GM12873 (cell line): ENCODE results near the gene HYAL1.

ENCODE experiments used
- TF ChIP-seq, protein P1 (sequence below): IDR thresholded peaks from 2 replicates; pipeline ENCODE4 v1.5.1; 2012; ENCODE audit warnings: low read depth, mild to moderate bottlenecking, moderate library complexity, low read length, control low read depth; ENCODE audit not compliant: insufficient read depth; ENCODE audit errors: missing control alignments

Gene HYAL1

GRCh38 chr3:50339485-50340146 is 36.2 kb upstream of the HYAL1 start:
- TF ChIP-seq, protein P1, sequence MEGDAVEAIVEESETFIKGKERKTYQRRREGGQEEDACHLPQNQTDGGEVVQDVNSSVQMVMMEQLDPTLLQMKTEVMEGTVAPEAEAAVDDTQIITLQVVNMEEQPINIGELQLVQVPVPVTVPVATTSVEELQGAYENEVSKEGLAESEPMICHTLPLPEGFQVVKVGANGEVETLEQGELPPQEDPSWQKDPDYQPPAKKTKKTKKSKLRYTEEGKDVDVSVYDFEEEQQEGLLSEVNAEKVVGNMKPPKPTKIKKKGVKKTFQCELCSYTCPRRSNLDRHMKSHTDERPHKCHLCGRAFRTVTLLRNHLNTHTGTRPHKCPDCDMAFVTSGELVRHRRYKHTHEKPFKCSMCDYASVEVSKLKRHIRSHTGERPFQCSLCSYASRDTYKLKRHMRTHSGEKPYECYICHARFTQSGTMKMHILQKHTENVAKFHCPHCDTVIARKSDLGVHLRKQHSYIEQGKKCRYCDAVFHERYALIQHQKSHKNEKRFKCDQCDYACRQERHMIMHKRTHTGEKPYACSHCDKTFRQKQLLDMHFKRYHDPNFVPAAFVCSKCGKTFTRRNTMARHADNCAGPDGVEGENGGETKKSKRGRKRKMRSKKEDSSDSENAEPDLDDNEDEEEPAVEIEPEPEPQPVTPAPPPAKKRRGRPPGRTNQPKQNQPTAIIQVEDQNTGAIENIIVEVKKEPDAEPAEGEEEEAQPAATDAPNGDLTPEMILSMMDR: no peak

DNA sequence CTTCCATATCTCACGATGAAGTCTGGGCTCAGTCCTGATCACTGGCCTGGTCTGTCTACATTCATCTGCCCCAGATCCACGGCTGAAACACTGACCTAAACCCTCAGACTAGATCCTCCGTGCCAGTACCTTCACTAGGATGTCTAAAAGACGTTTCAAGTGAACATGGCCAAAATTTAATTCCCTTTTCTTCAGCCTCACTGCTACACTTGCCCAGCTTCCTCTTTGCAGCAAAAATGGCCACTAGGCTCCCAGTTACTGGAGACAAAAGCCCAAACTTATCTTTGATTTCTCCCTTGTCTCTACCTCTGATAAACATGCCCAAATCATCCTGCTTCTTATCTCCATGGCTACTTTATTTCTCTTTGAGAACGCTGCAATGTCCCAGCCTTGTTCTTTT is 35.6 kb upstream of the HYAL1 start:
- TF ChIP-seq, protein P1: peak; percentile 20

- TF ChIP-seq, protein P1: no peak
Measured at GRCh38 chr3:50337175-50337861, 33.9 kb upstream of the HYAL1 start.

- TF ChIP-seq, protein P1: no peak
Measured at GRCh38 chr3:50336452-50337174, 33.2 kb upstream of the HYAL1 start.

- TF ChIP-seq, protein P1: no peak
Measured at GRCh38 chr3:50334339-50335075, 31.1 kb upstream of the HYAL1 start.

- TF ChIP-seq, protein P1: no peak
Measured at GRCh38 chr3:50333744-50334328, 30.5 kb upstream of the HYAL1 start.
